Gastrocnemius medialis (tissue), 4 donors: ENCODE measurements around the gene ANKRD33B.

Experiments used
- POLR2A ChIP-seq, 2 donors: fragments of 450-650 bp; IDR thresholded peaks; one replicate each; pipeline ENCODE4 v1.6.1; 2017; ENCODE audit warnings: antibody characterized with exemption in 2 of 2, mild to moderate bottlenecking in 2 of 2, moderate library complexity in 2 of 2
- TF ChIP-seq, protein P1 (sequence below), 5 experiments: fragments of 450-650 bp in 3 of 5; fragments of 200-600 bp in 2 of 5; sonication (generic) in 2 of 5; IDR thresholded peaks in 4 of 5; conservative IDR thresholded peaks in 1 of 5; 1 replicate in 4 of 5; 2 replicates in 1 of 5; pipeline ENCODE4 v1.5.1; 2016 to 2019; ENCODE audit warnings: antibody characterized with exemption in 5 of 5, mild to moderate bottlenecking in 3 of 5, moderate library complexity in 3 of 5

DNA sequence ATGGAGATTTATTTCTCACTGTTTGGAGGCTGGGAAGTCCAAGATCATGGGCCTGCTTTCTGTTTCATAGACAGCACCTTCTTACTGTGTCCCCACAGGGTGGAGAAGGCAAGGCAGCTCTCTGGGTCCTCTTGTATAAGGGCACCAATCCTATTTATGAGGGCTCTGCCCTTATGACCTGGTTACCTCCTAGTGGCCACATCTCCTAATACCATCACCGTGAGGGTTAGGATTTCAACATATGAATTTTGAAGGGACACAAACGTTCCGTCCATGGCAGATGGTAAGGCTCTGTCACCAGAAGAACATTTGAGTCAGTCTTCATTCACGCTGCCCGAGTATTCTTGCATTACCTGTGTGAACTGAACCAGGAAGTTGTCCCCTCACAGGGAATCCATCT is 48.4 kb downstream of the ANKRD33B start:
- TF ChIP-seq, protein P1, sequence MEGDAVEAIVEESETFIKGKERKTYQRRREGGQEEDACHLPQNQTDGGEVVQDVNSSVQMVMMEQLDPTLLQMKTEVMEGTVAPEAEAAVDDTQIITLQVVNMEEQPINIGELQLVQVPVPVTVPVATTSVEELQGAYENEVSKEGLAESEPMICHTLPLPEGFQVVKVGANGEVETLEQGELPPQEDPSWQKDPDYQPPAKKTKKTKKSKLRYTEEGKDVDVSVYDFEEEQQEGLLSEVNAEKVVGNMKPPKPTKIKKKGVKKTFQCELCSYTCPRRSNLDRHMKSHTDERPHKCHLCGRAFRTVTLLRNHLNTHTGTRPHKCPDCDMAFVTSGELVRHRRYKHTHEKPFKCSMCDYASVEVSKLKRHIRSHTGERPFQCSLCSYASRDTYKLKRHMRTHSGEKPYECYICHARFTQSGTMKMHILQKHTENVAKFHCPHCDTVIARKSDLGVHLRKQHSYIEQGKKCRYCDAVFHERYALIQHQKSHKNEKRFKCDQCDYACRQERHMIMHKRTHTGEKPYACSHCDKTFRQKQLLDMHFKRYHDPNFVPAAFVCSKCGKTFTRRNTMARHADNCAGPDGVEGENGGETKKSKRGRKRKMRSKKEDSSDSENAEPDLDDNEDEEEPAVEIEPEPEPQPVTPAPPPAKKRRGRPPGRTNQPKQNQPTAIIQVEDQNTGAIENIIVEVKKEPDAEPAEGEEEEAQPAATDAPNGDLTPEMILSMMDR (IDR thresholded peaks at IDR 0.05 in 4 of 5, conservative IDR thresholded peaks at IDR 0.05 in 1 of 5): no peak
- TF ChIP-seq POLR2A (IDR thresholded peaks at IDR 0.05): no peak
